ENCODE results near the gene F2RL1. TPM values are rescaled to one million over a fixed set of nuclear protein-coding genes. Genes with fewer than 3 reads are reported as not detected.

Gene F2RL1
- total RNA-seq, 1 experiment from 2014 or later = 37.3 TPM

- Mint-ChIP-seq H3K4me3 (no peak overlapping the region), H3K4me1 (peaks cover 59% of the 10 kb centered on the region), H3K9me3 (peaks cover 4% of the 10 kb centered on the region), H3K27ac (peak overlapping the region; percentile 66), H3K36me3 (no peaks in the 10 kb centered on the region), H3K27me3 (ENCODE audit: low read depth) (no peaks in the 10 kb centered on the region)
- TF ChIP-seq CREB1 (CRISPR knock-in tag; IDR thresholded peaks at IDR 0.05) (no peak), ARID4B (CRISPR knock-in tag; IDR thresholded peaks at IDR 0.05; ENCODE audit: borderline replicate concordance) (no peak), EMX1 (CRISPR knock-in tag; IDR thresholded peaks at IDR 0.05) (no peak), ZNF425 (CRISPR knock-in tag; conservative IDR thresholded peaks at IDR 0.05) (no peak), GRHL2 (CRISPR knock-in tag; IDR thresholded peaks at IDR 0.05; ENCODE audit: insufficient replicate concordance, severe bottlenecking) (no peak), HMGXB4 (CRISPR knock-in tag; IDR thresholded peaks at IDR 0.05) (no peak), OVOL2 (CRISPR knock-in tag; IDR thresholded peaks at IDR 0.05; ENCODE audit: borderline replicate concordance) (no peak), IRF2 (CRISPR knock-in tag; IDR thresholded peaks at IDR 0.05; ENCODE audit: borderline replicate concordance, low read depth) (no peak), TP53 (CRISPR knock-in tag; IDR thresholded peaks at IDR 0.05) (no peak), ZNF423 (CRISPR knock-in tag; IDR thresholded peaks at IDR 0.05) (no peak), PRDM15 (CRISPR knock-in tag; IDR thresholded peaks at IDR 0.05) (no peak), MXD4 (CRISPR knock-in tag; IDR thresholded peaks at IDR 0.05; ENCODE audit: borderline replicate concordance) (no peak), MLX (CRISPR knock-in tag; IDR thresholded peaks at IDR 0.05) (no peak), RORB (CRISPR knock-in tag; IDR thresholded peaks at IDR 0.05) (no peak), ERG (CRISPR knock-in tag; IDR thresholded peaks at IDR 0.05) (no peak), IRF1 (CRISPR knock-in tag; IDR thresholded peaks at IDR 0.05) (no peak), STAT6 (CRISPR knock-in tag; conservative IDR thresholded peaks at IDR 0.05; ENCODE audit: low read depth) (no peak), ZNF396 (CRISPR knock-in tag; IDR thresholded peaks at IDR 0.05; ENCODE audit: borderline replicate concordance) (no peak), MYBL2 (CRISPR knock-in tag; IDR thresholded peaks at IDR 0.05) (no peak)
- DNase-seq (ENCODE audit: low spot score) = no peak
- no peak for ATAC-seq
- CTCF ChIA-PET = interaction anchor here (1.9 kb wide), 1 partner anchor 30 kb away, joined by 9 read pairs; no protein-coding TSS in a partner anchor
- POLR2A ChIA-PET = interaction anchor here (0.7 kb wide), 1 partner anchor 111 kb away, joined by 4 read pairs; no protein-coding TSS in a partner anchor
Measured at GRCh38 chr5:76804266-76804665, 14.6 kb upstream of the F2RL1 start.
